Peyer's patch (tissue), 4 donors: ENCODE results near the gene AGBL4.

Experiments used
- CTCF ChIP-seq, 6 experiments: fragments of 450-650 bp in 4 of 6; fragments of 200-600 bp in 2 of 6; sonication (generic) in 1 of 6; IDR thresholded peaks; one replicate each; pipeline ENCODE4 v1.5.1; 2017 to 2019; ENCODE audit warnings: antibody characterized with exemption in 6 of 6, mild to moderate bottlenecking in 3 of 6, moderate library complexity in 1 of 6
- POLR2A ChIP-seq, 2 donors: fragments of 450-650 bp; IDR thresholded peaks; one replicate each; pipeline ENCODE4 v1.5.1; 2017; ENCODE audit warnings: antibody characterized with exemption in 2 of 2, mild to moderate bottlenecking in 2 of 2, moderate library complexity in 2 of 2

- no peak for TF ChIP-seq CTCF (IDR thresholded peaks at IDR 0.05)
- TF ChIP-seq POLR2A (IDR thresholded peaks at IDR 0.05), result no peak
Measured at GRCh38 chr1:48668339-48668738, 1355.4 kb downstream of the AGBL4 start.
